Loucy (cell line): Measurements from ENCODE around the gene PGC.

Experiments used
- EZH2phosphoT487 ChIP-seq: fragments of 200-600 bp; IDR thresholded peaks from 2 replicates; pipeline ENCODE4 v1.6.1; 2018; ENCODE audit warnings: antibody characterized with exemption, mild to moderate bottlenecking, moderate library complexity, borderline replicate concordance
- TF ChIP-seq, protein P1 (sequence below): fragments of 200-600 bp; sonication (generic); conservative IDR thresholded peaks from 2 replicates; pipeline ENCODE4 v1.5.1; 2014; ENCODE audit warnings: mild to moderate bottlenecking, antibody characterized with exemption, low read length

DNA sequence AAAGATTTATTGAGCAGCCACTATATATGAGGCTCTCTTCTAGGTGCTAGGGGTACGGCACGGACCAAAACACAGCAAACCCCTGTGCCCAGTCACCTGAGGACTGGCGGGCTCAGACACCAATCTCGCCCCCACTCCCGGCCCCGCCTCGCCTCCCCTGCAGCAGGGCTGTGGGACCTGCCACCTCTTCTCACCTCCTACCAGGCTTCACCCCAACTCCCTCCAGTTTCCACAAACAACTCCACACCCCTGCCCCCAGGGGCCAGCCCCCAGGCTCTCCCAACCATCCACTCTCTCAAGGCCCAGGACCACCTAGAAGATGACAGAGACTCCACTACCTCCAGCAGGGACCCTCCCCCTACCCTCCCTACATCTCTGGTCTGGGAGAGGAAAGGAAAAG lies 18.2 kb downstream of the PGC start:
- TF ChIP-seq, protein P1, sequence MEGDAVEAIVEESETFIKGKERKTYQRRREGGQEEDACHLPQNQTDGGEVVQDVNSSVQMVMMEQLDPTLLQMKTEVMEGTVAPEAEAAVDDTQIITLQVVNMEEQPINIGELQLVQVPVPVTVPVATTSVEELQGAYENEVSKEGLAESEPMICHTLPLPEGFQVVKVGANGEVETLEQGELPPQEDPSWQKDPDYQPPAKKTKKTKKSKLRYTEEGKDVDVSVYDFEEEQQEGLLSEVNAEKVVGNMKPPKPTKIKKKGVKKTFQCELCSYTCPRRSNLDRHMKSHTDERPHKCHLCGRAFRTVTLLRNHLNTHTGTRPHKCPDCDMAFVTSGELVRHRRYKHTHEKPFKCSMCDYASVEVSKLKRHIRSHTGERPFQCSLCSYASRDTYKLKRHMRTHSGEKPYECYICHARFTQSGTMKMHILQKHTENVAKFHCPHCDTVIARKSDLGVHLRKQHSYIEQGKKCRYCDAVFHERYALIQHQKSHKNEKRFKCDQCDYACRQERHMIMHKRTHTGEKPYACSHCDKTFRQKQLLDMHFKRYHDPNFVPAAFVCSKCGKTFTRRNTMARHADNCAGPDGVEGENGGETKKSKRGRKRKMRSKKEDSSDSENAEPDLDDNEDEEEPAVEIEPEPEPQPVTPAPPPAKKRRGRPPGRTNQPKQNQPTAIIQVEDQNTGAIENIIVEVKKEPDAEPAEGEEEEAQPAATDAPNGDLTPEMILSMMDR: no peak
- no peak for TF ChIP-seq EZH2phosphoT487
